Choroid plexus epithelial cell (primary cell): ENCODE data around the gene KRTAP27-1.

Experiments used
- DNase-seq: peaks from one replicate; pipeline ENCODE4 v3.0.0-alpha.2; 2010; ENCODE audit warnings: low read depth
- H3K4me3 ChIP-seq: 2 replicates; pipeline ENCODE4 v1.5.1; 2011; ENCODE audit warnings: low read depth, mild to moderate bottlenecking, control low read depth, low read length, moderate library complexity
- CTCF ChIP-seq: conservative IDR thresholded peaks from 2 replicates; pipeline ENCODE4 v1.5.1; 2011; ENCODE audit warnings: low read depth, mild to moderate bottlenecking, control low read depth, inconsistent platforms, low read length, moderate library complexity

Gene KRTAP27-1

DNA sequence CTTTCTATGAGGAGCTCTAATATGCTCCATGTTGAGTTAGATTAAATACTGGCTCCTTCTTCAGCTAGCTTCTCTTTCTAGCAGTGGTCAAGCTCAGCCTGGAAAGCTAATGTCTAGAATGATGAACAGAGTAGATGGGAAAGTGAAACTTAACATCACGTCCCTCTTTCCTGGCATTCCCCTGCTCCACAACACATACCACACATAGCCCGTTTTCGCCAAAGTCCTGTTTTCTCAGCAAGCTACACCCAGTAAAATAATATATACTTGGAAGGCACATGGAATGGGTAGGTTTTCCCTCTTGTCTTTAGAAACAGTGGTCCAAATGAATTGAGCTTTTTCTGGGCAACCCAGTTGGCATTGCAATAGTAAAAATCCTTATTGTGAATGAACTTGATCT is 3.8 kb downstream of the KRTAP27-1 start:
- TF ChIP-seq CTCF: no peak
- no peak overlapping the region for H3K4me3 ChIP-seq
- no peak for DNase-seq

GRCh38 chr21:30332681-30333080 is 4.8 kb downstream of the KRTAP27-1 start:
- TF ChIP-seq CTCF: no peak
- DNase-seq: no peak
- no peak overlapping the region for H3K4me3 ChIP-seq

DNA sequence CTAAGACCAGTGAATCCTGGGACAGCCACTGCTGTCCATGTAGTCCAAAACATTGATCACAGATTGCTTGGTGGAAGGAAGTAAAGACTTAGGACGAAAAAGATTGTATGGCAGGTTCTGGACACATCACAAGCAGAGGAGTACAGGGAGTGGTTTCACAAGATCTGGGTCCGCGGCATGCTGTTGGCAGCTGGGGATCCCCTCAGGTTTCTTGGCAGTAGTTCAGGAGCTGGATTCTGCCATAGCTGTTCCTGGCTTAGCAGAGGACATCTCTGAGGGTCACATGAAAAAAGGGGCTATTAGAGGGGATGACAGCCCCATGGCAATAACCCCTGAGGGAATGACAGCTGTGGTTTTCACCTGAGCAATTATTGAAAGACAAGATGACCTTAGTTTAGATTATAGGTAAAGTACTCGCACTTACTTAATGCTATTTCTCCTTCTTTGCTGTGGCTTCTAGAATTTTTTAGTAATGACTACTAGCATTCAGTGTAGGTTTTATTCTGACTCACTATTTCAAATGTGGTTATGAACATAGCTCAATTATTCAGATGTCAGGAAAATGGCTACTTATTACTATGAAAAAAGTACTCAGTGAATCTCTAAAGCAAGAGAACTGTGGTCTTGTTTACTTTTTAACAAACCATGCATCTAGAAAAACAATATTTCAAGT is 8.2 kb downstream of the KRTAP27-1 start:
- no peak overlapping the region for H3K4me3 ChIP-seq
- DNase-seq: peak; percentile 37
- no peak for TF ChIP-seq CTCF

- no peak for TF ChIP-seq CTCF
- no peak for DNase-seq
- no peak overlapping the region for H3K4me3 ChIP-seq
These were observed 11.1 kb downstream of the KRTAP27-1 start for GRCh38 chr21:30326390-30326789.

GRCh38 chr21:30320215-30320614 is 17.3 kb downstream of the KRTAP27-1 start, which contains the start of gene KRTAP26-1:
Gene KRTAP26-1, minus strand, starts transcription at chr21:30320315. Its CDS starts 280 bp downstream, at chr21:30320035.
- DNase-seq: no peak
- no peak within 1 kb of the TSS for H3K4me3 ChIP-seq
- no peak for TF ChIP-seq CTCF

DNA sequence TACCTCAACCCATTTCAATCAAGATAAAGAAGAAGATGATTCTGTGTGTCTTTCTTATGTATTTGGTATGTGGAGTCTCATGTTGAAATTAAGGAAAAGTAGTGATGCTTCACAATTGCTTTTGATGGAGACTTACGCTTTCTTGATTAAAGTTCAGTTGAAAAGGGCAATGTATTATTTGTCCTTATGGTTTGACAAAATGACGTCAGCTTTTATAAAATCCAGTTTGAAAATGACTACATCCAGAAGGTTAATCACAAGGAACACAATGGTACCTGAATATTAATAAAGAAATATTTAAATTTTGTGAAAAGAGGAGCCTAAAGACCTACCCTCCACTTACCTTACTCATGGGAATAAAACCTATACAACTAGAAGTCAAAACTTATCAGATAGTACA is 21.8 kb downstream of the KRTAP27-1 start:
- no peak overlapping the region for H3K4me3 ChIP-seq
- no peak for DNase-seq
- TF ChIP-seq CTCF: no peak

- TF ChIP-seq CTCF: no peak
- DNase-seq: no peak
- no peak overlapping the region for H3K4me3 ChIP-seq
These were observed 30.6 kb downstream of the KRTAP27-1 start for GRCh38 chr21:30306884-30307283.
